Measurements from ENCODE around the gene SHCBP1L. TPM values are rescaled to one million over a fixed set of nuclear protein-coding genes. Genes with fewer than 3 reads are reported as not detected.
"Not testable (repeated sequence)": the region's sequence is repeated elsewhere in the genome, so short reads cannot be mapped to it uniquely, and the experiment has no call there.

The SHCBP1L gene
- polyA plus RNA-seq, 1 donor from 2014 or later, result not detected

GRCh38 chr1:182909578-182909977 lies 43.4 kb downstream of the SHCBP1L start:
- TF ChIP-seq POLR2AphosphoS5 (IDR thresholded peaks at IDR 0.05) (no peak), EZH2 (IDR thresholded peaks at IDR 0.05; ENCODE audit: borderline replicate concordance, insufficient read depth, low read length, poor library complexity, severe bottlenecking) (no peak), CTCF (IDR thresholded peaks at IDR 0.05; ENCODE audit: poor library complexity, severe bottlenecking) (no peak), SMC3 (conservative IDR thresholded peaks at IDR 0.05; ENCODE audit: poor library complexity) (no peak), REST (IDR thresholded peaks at IDR 0.05; ENCODE audit: borderline replicate concordance) (no peak), EP300 (conservative IDR thresholded peaks at IDR 0.05; ENCODE audit: poor library complexity, severe bottlenecking) (no peak), MXI1 (conservative IDR thresholded peaks at IDR 0.05; ENCODE audit: poor library complexity, severe bottlenecking) (no peak), TAF1 (IDR thresholded peaks at IDR 0.05; ENCODE audit: low read depth) (no peak), RAD21 (conservative IDR thresholded peaks at IDR 0.05) (no peak)
- Histone ChIP-seq H3K9ac (ENCODE audit: low read length) (no peak overlapping the region), H3K27ac (ENCODE audit: low read length) (no peak overlapping the region), H3K36me3 (ENCODE audit: insufficient read depth, low read length) (no peaks in the 10 kb centered on the region), H3K27me3 (ENCODE audit: insufficient read depth, low read depth, low read length) (no peaks in the 10 kb centered on the region), H4K20me1 (ENCODE audit: insufficient read depth) (no peaks in the 10 kb centered on the region), H3K4me3 (ENCODE audit: low read length) (no peak overlapping the region), H3K79me2 (replicated peaks; ENCODE audit: insufficient read depth, low read length) (no peaks in the 10 kb centered on the region), H3K4me2 (ENCODE audit: low read length) (no peak overlapping the region), H3F3A (ENCODE audit: insufficient read depth, low read length, poor library complexity, severe bottlenecking) (no peaks in the 10 kb centered on the region), H3K9me3 (ENCODE audit: low read length) (no peaks in the 10 kb centered on the region), H3K9me2 (ENCODE audit: insufficient read depth, low read length) (no peaks in the 10 kb centered on the region), H2AFZ (ENCODE audit: low read depth, low read length) (no peak overlapping the region)

- H3K27me3 ChIP-seq (ENCODE audit: insufficient read depth, low read depth, low read length), result no peaks in the 10 kb centered on the region
- H3K4me3 ChIP-seq (ENCODE audit: low read length), result no peak overlapping the region
- no peak overlapping the region for H3K4me2 ChIP-seq (ENCODE audit: low read length)
- TF ChIP-seq POLR2AphosphoS5 (IDR thresholded peaks at IDR 0.05) (no peak), REST (IDR thresholded peaks at IDR 0.05; ENCODE audit: borderline replicate concordance) (no peak), EZH2 (IDR thresholded peaks at IDR 0.05; ENCODE audit: borderline replicate concordance, insufficient read depth, low read length, poor library complexity, severe bottlenecking) (no peak), RAD21 (conservative IDR thresholded peaks at IDR 0.05) (no peak), EP300 (conservative IDR thresholded peaks at IDR 0.05; ENCODE audit: poor library complexity, severe bottlenecking) (no peak), MXI1 (conservative IDR thresholded peaks at IDR 0.05; ENCODE audit: poor library complexity, severe bottlenecking) (no peak), TAF1 (IDR thresholded peaks at IDR 0.05; ENCODE audit: low read depth) (no peak), SMC3 (conservative IDR thresholded peaks at IDR 0.05; ENCODE audit: poor library complexity) (no peak), CTCF (IDR thresholded peaks at IDR 0.05; ENCODE audit: poor library complexity, severe bottlenecking) (no peak)
- H3K79me2 ChIP-seq (replicated peaks; ENCODE audit: insufficient read depth, low read length), result no peaks in the 10 kb centered on the region
- no peak overlapping the region for H2AFZ ChIP-seq (ENCODE audit: low read depth, low read length)
- no peak overlapping the region for H3K9ac ChIP-seq (ENCODE audit: low read length)
- H4K20me1 ChIP-seq (ENCODE audit: insufficient read depth), result no peaks in the 10 kb centered on the region
- H3K9me3 ChIP-seq (ENCODE audit: low read length), result no peaks in the 10 kb centered on the region
- no peaks in the 10 kb centered on the region for H3K36me3 ChIP-seq (ENCODE audit: insufficient read depth, low read length)
- H3K9me2 ChIP-seq (ENCODE audit: insufficient read depth, low read length), result no peaks in the 10 kb centered on the region
- H3K27ac ChIP-seq (ENCODE audit: low read length), result no peak overlapping the region
- no peaks in the 10 kb centered on the region for H3F3A ChIP-seq (ENCODE audit: insufficient read depth, low read length, poor library complexity, severe bottlenecking)
Measured at GRCh38 chr1:182905321-182905720, 47.6 kb downstream of the SHCBP1L start.

- not testable (repeated sequence) for H4K20me1 ChIP-seq (ENCODE audit: insufficient read depth); H3K27me3 ChIP-seq (ENCODE audit: insufficient read depth, low read depth, low read length); H3K9ac ChIP-seq (ENCODE audit: low read length); H3F3A ChIP-seq (ENCODE audit: insufficient read depth, low read length, poor library complexity, severe bottlenecking); H2AFZ ChIP-seq (ENCODE audit: low read depth, low read length); H3K9me3 ChIP-seq (ENCODE audit: low read length); H3K79me2 ChIP-seq (replicated peaks; ENCODE audit: insufficient read depth, low read length); H3K36me3 ChIP-seq (ENCODE audit: insufficient read depth, low read length); H3K9me2 ChIP-seq (ENCODE audit: insufficient read depth, low read length); H3K4me2 ChIP-seq (ENCODE audit: low read length); H3K4me3 ChIP-seq (ENCODE audit: low read length); H3K27ac ChIP-seq (ENCODE audit: low read length)
Measured at GRCh38 chr1:182901946-182902345, 51.0 kb downstream of the SHCBP1L start.

Measured in neural cell (in vitro differentiated cells).